ENCODE results near the gene GOLPH3L.
A peak's percentile ranks its signal among the peaks of the same experiment; 100 is the strongest.

Gene GOLPH3L

GRCh38 chr1:150696995-150697927 is at the start of gene GOLPH3L:
TSS of gene GOLPH3L (minus strand) at chr1:150697154. CDS start at chr1:150694838, 2,316 bp downstream.
- H3K27me3 Mint-ChIP-seq (ENCODE audit: low read depth), result no peaks in the 10 kb centered on the region
- peak within 1 kb of the TSS; percentile 70 to 90 (median 90) for H3K27ac Mint-ChIP-seq
- peak within 1 kb of the TSS; percentile 90 to 98 (median 98) for H3K4me3 Mint-ChIP-seq
- H3K4me1 Mint-ChIP-seq, result peaks cover 15% of the 10 kb centered on the region
- TF ChIP-seq CTCF (IDR thresholded peaks at IDR 0.05; ENCODE audit: unreplicated experiment in 3 of 3), result peak in 1 of 3 experiments; percentile 11
- no peaks in the 10 kb centered on the region for H3K9me3 Mint-ChIP-seq
- peaks cover 16% of the 10 kb centered on the region for H3K36me3 Mint-ChIP-seq (ENCODE audit: low read depth)

GRCh38 chr1:150730130-150730721 is 33.3 kb upstream of the GOLPH3L start:
- H3K9me3 Mint-ChIP-seq, result no peaks in the 10 kb centered on the region
- no peaks in the 10 kb centered on the region for H3K4me1 Mint-ChIP-seq
- H3K36me3 Mint-ChIP-seq (ENCODE audit: low read depth), result no peaks in the 10 kb centered on the region
- H3K27ac Mint-ChIP-seq, result no peak overlapping the region
- H3K4me3 Mint-ChIP-seq, result no peak overlapping the region
- no peak for TF ChIP-seq CTCF (IDR thresholded peaks at IDR 0.05; ENCODE audit: unreplicated experiment in 3 of 3)
- no peaks in the 10 kb centered on the region for H3K27me3 Mint-ChIP-seq (ENCODE audit: low read depth)

- H3K36me3 Mint-ChIP-seq (ENCODE audit: low read depth), result no peaks in the 10 kb centered on the region
- H3K27ac Mint-ChIP-seq, result no peak overlapping the region
- H3K9me3 Mint-ChIP-seq, result peaks cover 12% of the 10 kb centered on the region
- TF ChIP-seq CTCF (IDR thresholded peaks at IDR 0.05; ENCODE audit: unreplicated experiment in 3 of 3), result no peak
- H3K4me1 Mint-ChIP-seq, result no peaks in the 10 kb centered on the region
- H3K4me3 Mint-ChIP-seq, result no peak overlapping the region
- H3K27me3 Mint-ChIP-seq (ENCODE audit: low read depth), result no peaks in the 10 kb centered on the region
Observed at GRCh38 chr1:150724336-150724735, 27.4 kb upstream of the GOLPH3L start.

GRCh38 chr1:150720703-150721102 is 23.7 kb upstream of the GOLPH3L start, which contains the start of gene HORMAD1:
TSS of gene HORMAD1 (minus strand) at chr1:150720895. CDS start at chr1:150719505, 1,390 bp downstream.
- Mint-ChIP-seq H3K36me3 (ENCODE audit: low read depth) (no peaks in the 10 kb centered on the region), H3K4me3 (no peak within 1 kb of the TSS), H3K9me3 (peaks cover 12% of the 10 kb centered on the region), H3K27me3 (ENCODE audit: low read depth) (no peaks in the 10 kb centered on the region), H3K27ac (no peak within 1 kb of the TSS), H3K4me1 (no peaks in the 10 kb centered on the region)
- TF ChIP-seq CTCF (IDR thresholded peaks at IDR 0.05; ENCODE audit: unreplicated experiment in 3 of 3), result no peak

GRCh38 chr1:150720098-150720497 is 23.1 kb upstream of the GOLPH3L start:
- H3K27me3 Mint-ChIP-seq (ENCODE audit: low read depth), result no peaks in the 10 kb centered on the region
- H3K36me3 Mint-ChIP-seq (ENCODE audit: low read depth), result no peaks in the 10 kb centered on the region
- H3K4me1 Mint-ChIP-seq, result no peaks in the 10 kb centered on the region
- H3K9me3 Mint-ChIP-seq, result peaks cover 12% of the 10 kb centered on the region
- TF ChIP-seq CTCF (IDR thresholded peaks at IDR 0.05; ENCODE audit: unreplicated experiment in 3 of 3), result no peak
- H3K4me3 Mint-ChIP-seq, result no peak overlapping the region
- H3K27ac Mint-ChIP-seq, result no peak overlapping the region
